Measurements from ENCODE around the gene NCAM2. TPM values are rescaled to one million over a fixed set of nuclear protein-coding genes. Genes with fewer than 3 reads are reported as not detected.

Gene NCAM2
- total RNA-seq, 4 donors from 2014 or later = 4.2 to 7.5 (median 4.9) TPM

- no peaks in the 10 kb centered on the region for H3K4me1 ChIP-seq
- no peaks in the 10 kb centered on the region for H3K36me3 ChIP-seq
- no peaks in the 10 kb centered on the region for H3K27me3 ChIP-seq
- intact Hi-C loops (cut with DNase I) = no loop called here
- H3K9me3 ChIP-seq = no peaks in the 10 kb centered on the region
- no peak for DNase-seq (ENCODE audit: extremely low spot score)
- no peak overlapping the region for H3K27ac ChIP-seq (replicated peaks in 1 of 4)
- no peak overlapping the region for H3K4me3 ChIP-seq
- TF ChIP-seq POLR2A (IDR thresholded peaks at IDR 0.05; ENCODE audit: low read depth) = no peak
- TF ChIP-seq POLR2AphosphoS5 (IDR thresholded peaks at IDR 0.05) = no peak
- no peak for TF ChIP-seq CTCF (IDR thresholded peaks at IDR 0.05)
- no peak for TF ChIP-seq EP300 (IDR thresholded peaks at IDR 0.05)
- WGBS = 80% methylated on average over 1 of the region's 1 CpG
Measured at GRCh38 chr21:21309510-21309909, 311.3 kb downstream of the NCAM2 start.

- no peaks in the 10 kb centered on the region for H3K9me3 ChIP-seq
- WGBS = 93% methylated on average over 5 of the region's 5 CpGs
- H3K27ac ChIP-seq (replicated peaks in 1 of 4) = no peak overlapping the region
- DNase-seq (ENCODE audit: extremely low spot score) = no peak
- intact Hi-C loops (cut with DNase I) = no loop called here
- H3K27me3 ChIP-seq = no peaks in the 10 kb centered on the region
- H3K4me3 ChIP-seq = no peak overlapping the region
- no peaks in the 10 kb centered on the region for H3K4me1 ChIP-seq
- TF ChIP-seq EP300 (IDR thresholded peaks at IDR 0.05) = no peak
- no peak for TF ChIP-seq CTCF (IDR thresholded peaks at IDR 0.05)
- TF ChIP-seq POLR2A (IDR thresholded peaks at IDR 0.05; ENCODE audit: low read depth) = no peak
- no peak for TF ChIP-seq POLR2AphosphoS5 (IDR thresholded peaks at IDR 0.05)
- no peaks in the 10 kb centered on the region for H3K36me3 ChIP-seq
Measured at GRCh38 chr21:21324297-21324696, 326.1 kb downstream of the NCAM2 start.

- H3K36me3 ChIP-seq = no peaks in the 10 kb centered on the region
- no peaks in the 10 kb centered on the region for H3K27me3 ChIP-seq
- no peaks in the 10 kb centered on the region for H3K4me1 ChIP-seq
- no peak overlapping the region for H3K4me3 ChIP-seq
- no peak for DNase-seq (ENCODE audit: extremely low spot score)
- WGBS = 85% methylated on average over 3 of the region's 3 CpGs
- TF ChIP-seq EP300 (IDR thresholded peaks at IDR 0.05) = no peak
- TF ChIP-seq CTCF (IDR thresholded peaks at IDR 0.05) = no peak
- no peak for TF ChIP-seq POLR2A (IDR thresholded peaks at IDR 0.05; ENCODE audit: low read depth)
- TF ChIP-seq POLR2AphosphoS5 (IDR thresholded peaks at IDR 0.05) = no peak
- intact Hi-C loops (cut with DNase I) = no loop called here
- no peaks in the 10 kb centered on the region for H3K9me3 ChIP-seq
- H3K27ac ChIP-seq (replicated peaks in 1 of 4) = no peak overlapping the region
Measured at GRCh38 chr21:21332492-21332891, 334.3 kb downstream of the NCAM2 start.

GRCh38 chr21:21341041-21341440, 342.8 kb downstream of the NCAM2 start:
- no peaks in the 10 kb centered on the region for H3K4me1 ChIP-seq
- WGBS = 85% methylated on average over 2 of the region's 2 CpGs
- TF ChIP-seq EP300 (IDR thresholded peaks at IDR 0.05) (no peak), POLR2A (IDR thresholded peaks at IDR 0.05; ENCODE audit: low read depth) (no peak), CTCF (IDR thresholded peaks at IDR 0.05) (no peak), POLR2AphosphoS5 (IDR thresholded peaks at IDR 0.05) (no peak)
- H3K9me3 ChIP-seq = peaks cover 0 to 24% (median 19%) of the 10 kb centered on the region in 4 donors
- no peaks in the 10 kb centered on the region for H3K36me3 ChIP-seq
- no peak for DNase-seq (ENCODE audit: extremely low spot score)
- no peaks in the 10 kb centered on the region for H3K27me3 ChIP-seq
- H3K27ac ChIP-seq (replicated peaks in 1 of 4) = no peak overlapping the region
- intact Hi-C loops (cut with DNase I) = no loop called here
- H3K4me3 ChIP-seq = no peak overlapping the region

GRCh38 chr21:21345296-21345695, 347.1 kb downstream of the NCAM2 start:
- Histone ChIP-seq H3K9me3 (peaks cover 0 to 36% (median 19%) of the 10 kb centered on the region in 4 donors), H3K4me1 (no peaks in the 10 kb centered on the region), H3K27ac (replicated peaks in 1 of 4) (no peak overlapping the region), H3K27me3 (no peaks in the 10 kb centered on the region), H3K4me3 (no peak overlapping the region), H3K36me3 (no peaks in the 10 kb centered on the region)
- no peak for DNase-seq (ENCODE audit: extremely low spot score)
- 64% methylated on average over 1 of the region's 1 CpG for WGBS
- TF ChIP-seq EP300 (IDR thresholded peaks at IDR 0.05) = no peak
- intact Hi-C loops (cut with DNase I) = no loop called here

Measured in esophagus muscularis mucosa (tissue), 4 donors.